Testis (tissue), 2 donors: ENCODE results near the gene KRTAP5-9.

Experiments
- CTCF ChIP-seq, 3 experiments: fragments of 450-650 bp in 2 of 3; fragments of 200-600 bp in 1 of 3; sonication (generic) in 1 of 3; IDR thresholded peaks; one replicate each; pipeline ENCODE4 v1.5.1; 2016 to 2019; ENCODE audit warnings: antibody characterized with exemption in 3 of 3, mild to moderate bottlenecking in 2 of 3, moderate library complexity in 1 of 3
- POLR2A ChIP-seq: fragments of 450-650 bp; IDR thresholded peaks from one replicate; pipeline ENCODE4 v1.6.1; 2017; ENCODE audit warnings: antibody characterized with exemption, mild to moderate bottlenecking, moderate library complexity

GRCh38 chr11:71545405-71545966 lies 2.7 kb upstream of the KRTAP5-9 start:
- TF ChIP-seq CTCF (IDR thresholded peaks at IDR 0.05) (no peak), POLR2A (no peak)
